GM12872 (cell line): ENCODE results near the gene KDM4D.

Experiments used
- CTCF ChIP-seq: IDR thresholded peaks from 3 replicates; pipeline ENCODE4 v1.5.1; 2011; ENCODE audit warnings: low read depth, mild to moderate bottlenecking, low read length, moderate library complexity; ENCODE audit not compliant: insufficient read depth

Gene KDM4D

GRCh38 chr11:95044010-95044409, 70.5 kb downstream of the KDM4D start:
- TF ChIP-seq CTCF: no peak

DNA sequence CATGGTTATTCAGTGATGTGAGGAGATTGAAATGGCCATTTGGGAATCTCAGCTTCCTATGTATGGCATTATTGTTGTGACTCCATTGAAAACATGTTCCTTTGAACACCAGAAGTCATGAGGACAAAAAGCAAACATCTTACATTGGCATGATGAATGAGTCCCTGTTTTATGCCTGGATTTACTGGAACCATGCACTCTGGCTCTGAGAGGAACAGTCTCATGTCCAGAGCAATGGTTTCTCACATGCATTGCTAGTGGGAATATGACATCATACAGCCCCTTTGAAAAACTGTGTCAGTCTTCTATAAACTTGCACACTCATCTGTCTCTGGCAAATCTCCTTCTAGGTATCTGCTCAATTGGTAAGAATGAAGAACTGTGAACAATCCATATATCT, 72.3 kb downstream of the KDM4D start:
- TF ChIP-seq CTCF: no peak
